GM21360 (cell line): ENCODE measurements around the gene KLHL24.
"Not testable (repeated sequence)": the region's sequence is repeated elsewhere in the genome, so short reads cannot be mapped to it uniquely, and the experiment has no call there.

ENCODE experiments used
- ATAC-seq: cut with Tn5 transposase; IDR thresholded peaks from one replicate; pipeline ENCODE4 v1.9.1; 2021; ENCODE audit warnings: mild to moderate bottlenecking, moderate library complexity; ENCODE audit not compliant: unreplicated experiment

The KLHL24 gene

GRCh38 chr3:183634707-183635106 is 716 bp upstream of the KLHL24 start:
- no peak for ATAC-seq

GRCh38 chr3:183635107-183635430 is 354 bp upstream of the KLHL24 start:
- no peak for ATAC-seq

- peak; percentile 76 for ATAC-seq
Observed at GRCh38 chr3:183636221-183637105, 1.0 kb downstream of the KLHL24 start.

DNA sequence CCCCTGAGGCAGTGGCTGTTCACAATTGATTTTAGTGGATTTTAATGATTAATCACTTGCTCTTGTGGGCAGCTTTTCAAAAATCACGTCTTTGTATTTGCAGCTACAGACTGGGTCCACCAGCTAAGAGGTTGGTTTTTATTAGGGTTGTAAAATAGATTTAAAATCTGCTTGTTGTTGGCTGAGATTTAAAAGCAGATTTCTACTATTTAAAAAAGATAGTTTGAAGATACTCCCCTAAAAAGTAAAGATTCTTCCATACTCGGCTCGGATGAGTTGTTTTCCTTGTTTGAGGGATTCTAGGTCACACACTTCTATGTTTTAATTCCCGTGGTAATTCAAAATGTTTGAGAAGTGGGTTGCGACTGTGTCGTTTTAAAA is 1.7 kb downstream of the KLHL24 start:
- no peak for ATAC-seq

- not testable (repeated sequence) for ATAC-seq
Observed at GRCh38 chr3:183637633-183638032, 2.2 kb downstream of the KLHL24 start.

GRCh38 chr3:183638101-183638852 is 2.9 kb downstream of the KLHL24 start:
- no peak for ATAC-seq

DNA sequence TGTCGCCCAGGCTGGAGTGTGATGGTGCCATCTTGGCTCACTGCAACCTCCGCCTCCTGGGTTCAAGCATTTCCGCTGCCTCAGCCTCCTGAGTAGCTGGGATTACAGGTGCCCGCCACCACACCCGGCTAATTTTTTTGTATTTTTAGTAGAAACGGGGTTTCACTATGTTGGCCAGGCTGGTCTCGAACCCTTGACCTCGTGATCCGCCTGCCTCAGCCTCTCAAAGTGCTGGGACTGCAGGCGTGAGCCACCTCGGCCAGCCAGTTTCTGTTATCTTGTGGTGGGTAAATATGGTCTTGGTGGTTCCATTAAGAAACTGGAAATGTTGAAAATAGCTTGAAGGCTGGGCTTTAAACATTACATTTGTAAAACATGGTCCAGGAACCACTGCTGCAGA is 5.2 kb downstream of the KLHL24 start:
- ATAC-seq = not testable (repeated sequence)

GRCh38 chr3:183641882-183642281 is 6.5 kb downstream of the KLHL24 start:
- no peak for ATAC-seq

DNA sequence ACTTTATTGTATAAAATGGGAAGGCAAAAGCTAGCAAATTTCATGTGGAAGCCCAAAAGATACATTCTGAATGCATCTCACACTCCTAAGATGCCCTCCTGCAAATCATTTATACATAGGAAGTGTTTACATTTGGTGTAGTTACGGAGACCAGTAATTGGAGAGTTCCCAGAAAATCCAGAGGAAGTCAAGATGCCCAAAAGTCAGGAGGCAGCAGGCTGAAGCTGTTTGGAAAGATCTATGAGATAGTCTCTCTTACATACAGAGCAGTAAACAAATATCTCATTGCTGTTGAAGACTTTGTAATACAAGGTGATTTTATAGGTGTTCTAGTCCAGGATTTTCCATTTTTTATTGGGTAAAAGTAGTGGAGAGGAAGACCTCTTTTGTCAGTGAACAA is 8.8 kb downstream of the KLHL24 start:
- no peak for ATAC-seq

- ATAC-seq = no peak
Observed at GRCh38 chr3:183645254-183645653, 9.8 kb downstream of the KLHL24 start.

GRCh38 chr3:183650554-183650953 is 15.1 kb downstream of the KLHL24 start:
- ATAC-seq = no peak

DNA sequence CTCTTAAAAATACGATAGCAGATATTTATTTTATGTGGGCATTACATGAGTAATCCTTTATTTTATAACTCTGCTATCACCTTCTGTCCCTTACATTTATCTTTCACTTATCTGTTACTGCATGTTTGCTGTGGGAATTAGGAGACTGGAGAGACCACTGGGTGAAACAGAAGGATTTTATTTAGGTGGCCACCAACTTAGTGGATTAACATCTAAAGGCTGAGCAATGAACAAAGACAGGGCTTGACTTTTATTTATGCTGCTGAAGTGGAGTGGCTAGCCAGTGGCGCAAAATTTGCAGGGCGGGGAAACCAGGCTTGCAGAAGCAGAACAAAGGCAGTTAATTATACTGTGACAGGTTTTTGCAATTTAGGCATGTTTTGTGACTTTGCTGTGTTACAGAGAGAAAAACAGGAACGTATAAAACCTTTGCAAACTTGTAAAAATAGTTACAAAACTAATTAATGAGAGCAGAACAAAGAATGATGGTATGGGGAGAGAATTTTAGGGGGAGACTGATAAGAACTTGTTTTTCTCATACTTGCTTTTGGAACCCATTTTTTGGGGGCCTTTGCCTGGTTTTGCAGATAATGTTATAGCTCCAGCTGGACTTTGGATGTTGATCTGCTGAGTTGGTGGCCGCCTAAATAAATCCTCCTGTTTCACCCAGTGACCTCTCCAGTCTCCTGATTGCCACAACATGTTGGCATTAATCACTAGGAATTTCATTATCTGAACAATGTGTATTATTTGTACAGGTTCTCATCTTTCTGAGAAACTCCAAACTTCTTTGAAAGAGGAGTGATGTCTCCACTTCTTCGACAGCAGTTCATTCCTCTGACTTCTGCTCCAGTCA is 18.0 kb downstream of the KLHL24 start:
- no peak for ATAC-seq

GRCh38 chr3:183654727-183655126 is 19.3 kb downstream of the KLHL24 start:
- no peak for ATAC-seq

DNA sequence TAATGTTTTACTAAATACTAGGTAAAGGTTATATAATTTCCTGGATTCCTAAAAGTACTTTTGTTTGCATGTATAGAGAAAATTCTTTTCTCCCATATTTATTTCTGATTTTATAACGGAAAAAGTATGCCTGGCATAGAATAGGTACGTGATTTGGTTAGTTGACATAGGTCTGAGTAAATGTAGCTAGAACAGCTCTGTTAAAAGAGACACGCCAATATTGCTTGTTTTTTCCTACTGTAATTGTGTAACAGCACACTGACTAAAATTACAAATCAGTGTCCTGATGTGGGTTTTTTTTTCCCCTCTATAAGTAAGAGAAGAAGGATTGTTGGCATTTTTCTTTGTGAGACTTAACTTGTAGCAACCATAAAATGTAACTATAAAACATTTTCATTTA is 26.7 kb downstream of the KLHL24 start:
- ATAC-seq = no peak

DNA sequence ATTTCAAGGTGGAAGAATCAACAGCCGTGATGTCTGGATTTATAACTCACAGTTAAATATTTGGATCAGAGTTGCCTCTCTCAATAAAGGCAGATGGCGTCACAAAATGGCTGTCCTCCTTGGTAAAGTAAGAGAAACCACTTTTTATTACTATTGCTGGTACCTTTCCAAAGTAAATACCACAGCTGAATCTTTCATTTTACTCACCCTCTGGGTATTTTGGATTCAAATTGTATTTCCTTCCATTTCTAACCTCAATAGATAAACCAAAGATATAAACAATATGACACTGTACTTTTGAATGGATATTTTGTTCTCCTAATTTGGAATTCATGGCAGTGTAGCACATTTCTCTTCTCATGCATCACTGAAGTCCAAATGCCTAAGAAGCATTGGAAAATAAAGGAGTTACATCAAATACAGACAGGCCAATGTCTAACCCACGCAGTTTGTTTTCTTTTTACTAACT is 29.5 kb downstream of the KLHL24 start:
- ATAC-seq = no peak

GRCh38 chr3:183680061-183680460 is 44.6 kb downstream of the KLHL24 start:
- ATAC-seq = no peak

DNA sequence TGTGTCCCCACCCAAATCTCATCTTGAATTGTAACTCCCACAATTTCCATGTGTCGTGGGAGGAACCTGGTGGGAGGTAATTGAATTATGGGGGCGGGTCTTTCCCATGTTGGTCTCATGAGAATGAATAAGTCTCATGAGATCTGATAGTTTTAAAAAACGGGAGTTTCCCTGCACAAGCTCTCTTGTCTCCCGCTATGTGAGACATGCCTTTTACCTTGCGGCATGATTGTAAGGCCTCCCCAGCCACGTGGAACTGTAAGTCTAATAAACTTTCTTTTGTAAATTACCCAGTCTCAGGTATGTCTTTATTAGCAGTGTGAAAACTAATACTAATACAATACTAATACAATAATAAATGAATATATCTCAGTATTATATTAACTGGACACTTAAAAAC is 52.3 kb downstream of the KLHL24 start:
- ATAC-seq = no peak

GRCh38 chr3:183688874-183689273 is 53.5 kb downstream of the KLHL24 start:
- ATAC-seq = no peak

DNA sequence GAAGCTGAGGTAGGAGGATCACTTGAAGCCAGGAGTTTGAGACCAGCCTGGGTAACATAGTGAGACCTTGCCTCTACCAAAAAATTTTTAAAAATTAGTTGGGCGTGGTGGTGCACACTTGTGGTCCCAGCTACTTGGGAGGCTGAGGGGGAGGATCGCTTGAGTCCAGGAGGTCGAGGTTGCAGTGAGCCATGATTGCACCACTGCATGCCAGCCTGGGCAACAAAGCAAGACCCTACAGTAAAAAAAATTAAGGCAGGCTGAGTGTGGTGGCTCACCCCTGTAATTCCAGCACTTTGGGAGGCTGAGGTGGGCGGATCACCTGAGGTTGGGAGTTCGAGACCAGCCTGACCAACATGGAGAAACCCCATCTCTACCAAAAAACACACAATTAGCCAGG is 54.2 kb downstream of the KLHL24 start:
- not testable (repeated sequence) for ATAC-seq

DNA sequence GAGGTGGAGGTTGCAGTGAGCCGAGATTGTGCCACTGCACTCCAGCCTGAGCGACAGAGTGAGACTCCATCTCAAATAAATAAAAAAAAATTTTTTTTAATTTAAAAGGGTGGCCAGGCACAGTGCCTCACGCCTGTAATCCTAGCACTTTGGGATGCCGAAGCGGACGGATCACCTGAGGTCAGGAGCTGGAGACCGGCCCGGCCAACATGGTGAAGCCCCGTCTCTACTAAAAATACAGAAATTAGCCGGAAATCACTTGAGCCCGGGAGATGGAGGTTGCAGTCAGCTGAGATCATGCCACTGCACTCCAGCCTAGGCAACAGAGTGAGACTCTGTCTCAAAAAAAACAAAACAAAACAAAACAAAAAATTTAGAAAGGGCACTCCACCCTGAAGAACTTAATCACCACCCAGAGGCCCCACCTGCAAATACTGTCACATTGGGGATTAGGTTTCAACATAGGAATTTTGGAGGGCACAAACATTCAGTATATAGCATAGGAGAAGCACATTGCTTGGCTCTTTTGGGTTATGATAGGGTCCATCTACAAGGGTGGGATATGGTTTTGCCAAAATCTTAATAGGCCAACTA is 55.1 kb downstream of the KLHL24 start:
- ATAC-seq = no peak

GRCh38 chr3:183692436-183692835 is 57.0 kb downstream of the KLHL24 start:
- no peak for ATAC-seq
